Small intestine (tissue), 7 donors: ENCODE results near the gene FTCD. TPM values are rescaled to one million over a fixed set of nuclear protein-coding genes. Genes with fewer than 3 reads are reported as not detected.
A peak's percentile ranks its signal among the peaks of the same experiment; 100 is the strongest.

Experiments used
- DNase-seq, 2 donors: peaks; one replicate each; pipeline versions ENCODE4 v3.0.0 to v3.0.0-alpha.2; 2013
- FAIRE-seq: peaks from 2 replicates; lab custom pipeline; 2012; peaks lifted over from hg19 to GRCh38; lab: Jason Lieb, UNC
- H3K27ac ChIP-seq, 3 donors: one replicate each; pipeline ENCODE4 v1.5.1; 2013; ENCODE audit warnings: low read length in 2 of 3, mild to moderate bottlenecking in 2 of 3, control low read depth in 1 of 3, inconsistent platforms in 1 of 3, low read depth in 1 of 3, moderate library complexity in 1 of 3
- H3K27me3 ChIP-seq, 3 donors: one replicate each; pipeline ENCODE4 v1.6.1; 2013; ENCODE audit warnings: low read length in 3 of 3, inconsistent platforms in 1 of 3; ENCODE audit not compliant: control insufficient read depth in 3 of 3, insufficient read depth in 3 of 3
- H3K36me3 ChIP-seq, 3 donors: one replicate each; pipeline ENCODE4 v1.6.1; 2013; ENCODE audit warnings: low read length in 3 of 3, inconsistent platforms in 1 of 3, low read depth in 1 of 3, mild to moderate bottlenecking in 1 of 3, moderate library complexity in 1 of 3; ENCODE audit not compliant: control insufficient read depth in 3 of 3, insufficient read depth in 2 of 3
- H3K4me1 ChIP-seq, 3 donors: one replicate each; pipeline ENCODE4 v1.6.1; 2013; ENCODE audit warnings: low read length in 2 of 3, inconsistent platforms in 1 of 3, low read depth in 1 of 3, mild to moderate bottlenecking in 1 of 3, moderate library complexity in 1 of 3; ENCODE audit not compliant: control insufficient read depth in 3 of 3, insufficient read depth in 2 of 3
- H3K4me3 ChIP-seq, 3 donors: one replicate each; pipeline ENCODE4 v1.5.1; 2013; ENCODE audit warnings: low read length in 3 of 3, control low read depth in 1 of 3, inconsistent platforms in 1 of 3, low read depth in 1 of 3, mild to moderate bottlenecking in 1 of 3, moderate library complexity in 1 of 3
- H3K9me3 ChIP-seq, 2 donors: one replicate each; pipeline ENCODE4 v1.6.1; 2013; ENCODE audit warnings: low read depth in 1 of 2, low read length in 1 of 2; ENCODE audit not compliant: control insufficient read depth in 2 of 2, insufficient read depth in 1 of 2
- WGBS, 3 donors: extraction: QIAGEN DNeasy Blood & Tissue Kit; methylation state at CpG; one replicate each; pipeline ENCODE4 v1.1.7; 2013; 5-methylcytosine and 5-hydroxymethylcytosine counted together
- polyA plus RNA-seq, 4 donors: library from polyadenylated mRNA; stranded (reverse) in 3 of 4; unstranded in 1 of 4; fragments of 200-250 nt in 3 of 4; fragments of 120-200 nt in 1 of 4; gene quantifications; one replicate each; pipeline versions ENCODE4 v1.2.1 to v1.2.3, GENCODE V29; 2013
- donor health status: healthy with polysubstance abuse.
- donor health status: control.
- donor health status: control.
- donor health status: Bipolar disorder and iron deficiency.
- donor health status: healthy.

The FTCD gene
- polyA plus RNA-seq, 4 donors: 0.31 to 71.8 (median 39.0) TPM

- Histone ChIP-seq H3K4me1 (no peaks in the 10 kb centered on the region), H3K4me3 (peak overlapping the region in 1 of 3 donors; percentile 56), H3K27ac (peak overlapping the region in 1 of 3 donors; percentile 21), H3K9me3 (peaks cover 0 to 8% of the 10 kb centered on the region in 2 donors), H3K27me3 (peaks cover 0 to 19% (median 2%) of the 10 kb centered on the region in 3 donors), H3K36me3 (no peaks in the 10 kb centered on the region)
- 72 to 85% (median 80%) methylated on average over 6 of the region's 6 CpGs for WGBS, 3 donors
- FAIRE-seq (no peak), DNase-seq (no peak)
These were observed 55.4 kb downstream of the FTCD start for GRCh38 chr21:46100020-46100419.

GRCh38 chr21:46099476-46099875 is 55.9 kb downstream of the FTCD start:
- peak overlapping the region; percentile 13 to 56 (median 21) for H3K4me3 ChIP-seq
- WGBS, 3 donors: 6 to 29% (median 21%) methylated on average over 17 to 18 of the region's 18 CpGs
- H3K36me3 ChIP-seq: no peaks in the 10 kb centered on the region
- FAIRE-seq (no peak), DNase-seq (peak; percentile 41 to 65)
- peak overlapping the region in 2 of 3 donors; percentile 11 to 41 for H3K27ac ChIP-seq
- peaks cover 0 to 19% (median 2%) of the 10 kb centered on the region in 3 donors for H3K27me3 ChIP-seq
- no peaks in the 10 kb centered on the region for H3K4me1 ChIP-seq
- peaks cover 0 to 4% of the 10 kb centered on the region in 2 donors for H3K9me3 ChIP-seq

- H3K9me3 ChIP-seq: no peaks in the 10 kb centered on the region
- FAIRE-seq (no peak), DNase-seq (peak in 1 of 2 donors; percentile 27)
- H3K27ac ChIP-seq: peak overlapping the region; percentile 12 to 61 (median 22)
- H3K4me3 ChIP-seq: peak overlapping the region; percentile 48 to 56 (median 56)
- WGBS, 3 donors: 2 to 4% (median 4%) methylated on average over 45 to 94 of the region's 94 CpGs
- H3K4me1 ChIP-seq: no peaks in the 10 kb centered on the region
- no peaks in the 10 kb centered on the region for H3K36me3 ChIP-seq
- H3K27me3 ChIP-seq: peaks cover 0 to 19% (median 2%) of the 10 kb centered on the region in 3 donors
These were observed 56.9 kb downstream of the FTCD start for GRCh38 chr21:46098303-46099141.

GRCh38 chr21:46097336-46098293 is 57.8 kb downstream of the FTCD start, which contains the start of gene COL6A2:
COL6A2 (plus strand) TSS chr21:46098112.
- Histone ChIP-seq H3K27me3 (peaks cover 0 to 19% (median 2%) of the 10 kb centered on the region in 3 donors), H3K36me3 (no peaks in the 10 kb centered on the region), H3K9me3 (no peaks in the 10 kb centered on the region), H3K27ac (peak within 1 kb of the TSS; percentile 12 to 61 (median 22)), H3K4me1 (peaks cover 0 to 3% (median 0%) of the 10 kb centered on the region in 3 donors), H3K4me3 (peak within 1 kb of the TSS; percentile 48 to 56 (median 56))
- 7 to 8% (median 7%) methylated on average over 36 to 83 of the region's 83 CpGs for WGBS, 3 donors
- FAIRE-seq (no peak), DNase-seq (peak; percentile 13 to 76)

GRCh38 chr21:46096596-46097335 is 58.6 kb downstream of the FTCD start:
- Histone ChIP-seq H3K4me3 (peak overlapping the region in 1 of 3 donors; percentile 40), H3K4me1 (peaks cover 0 to 3% (median 0%) of the 10 kb centered on the region in 3 donors), H3K9me3 (no peaks in the 10 kb centered on the region), H3K27me3 (peaks cover 0 to 19% (median 2%) of the 10 kb centered on the region in 3 donors), H3K36me3 (no peaks in the 10 kb centered on the region), H3K27ac (peak overlapping the region in 1 of 3 donors; percentile 38)
- DNase-seq: no peak
- 62 to 77% (median 75%) methylated on average over 13 to 16 of the region's 16 CpGs for WGBS, 3 donors
- no peak for FAIRE-seq

- no peak overlapping the region for H3K4me3 ChIP-seq
- H3K9me3 ChIP-seq: no peaks in the 10 kb centered on the region
- no peaks in the 10 kb centered on the region for H3K36me3 ChIP-seq
- DNase-seq: no peak
- FAIRE-seq: no peak
- no peak overlapping the region for H3K27ac ChIP-seq
- peaks cover 0 to 3% (median 0%) of the 10 kb centered on the region in 3 donors for H3K4me1 ChIP-seq
- 81 to 87% (median 83%) methylated on average over 12 of the region's 12 CpGs for WGBS, 3 donors
- H3K27me3 ChIP-seq: peaks cover 0 to 19% (median 2%) of the 10 kb centered on the region in 3 donors
These were observed 59.4 kb downstream of the FTCD start for GRCh38 chr21:46095814-46096595.

GRCh38 chr21:46095083-46095719 is 60.2 kb downstream of the FTCD start:
- DNase-seq (no peak), FAIRE-seq (no peak)
- H3K9me3 ChIP-seq: peaks cover 0 to 2% of the 10 kb centered on the region in 2 donors
- no peaks in the 10 kb centered on the region for H3K36me3 ChIP-seq
- 64 to 72% (median 70%) methylated on average over 16 of the region's 16 CpGs for WGBS, 3 donors
- H3K4me3 ChIP-seq: no peak overlapping the region
- H3K27ac ChIP-seq: peak overlapping the region in 1 of 3 donors; percentile 1
- H3K27me3 ChIP-seq: peaks cover 0 to 19% (median 2%) of the 10 kb centered on the region in 3 donors
- H3K4me1 ChIP-seq: peaks cover 0 to 3% (median 0%) of the 10 kb centered on the region in 3 donors
